ENCODE results near the gene CLCNKA.

- TF ChIP-seq, protein P1, sequence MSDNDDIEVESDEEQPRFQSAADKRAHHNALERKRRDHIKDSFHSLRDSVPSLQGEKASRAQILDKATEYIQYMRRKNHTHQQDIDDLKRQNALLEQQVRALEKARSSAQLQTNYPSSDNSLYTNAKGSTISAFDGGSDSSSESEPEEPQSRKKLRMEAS (IDR thresholded peaks at IDR 0.05) = no peak
- TF ChIP-seq TCF12 (IDR thresholded peaks at IDR 0.05; ENCODE audit: low read depth) (no peak), CEBPB (IDR thresholded peaks at IDR 0.05) (no peak), TAF1 (IDR thresholded peaks at IDR 0.05; ENCODE audit: low read depth) (no peak), USF1 (IDR thresholded peaks at IDR 0.05) (no peak), EGR1 (IDR thresholded peaks at IDR 0.05) (no peak), REST (IDR thresholded peaks at IDR 0.05; ENCODE audit: low read depth) (no peak), ZBTB7A (IDR thresholded peaks at IDR 0.05; ENCODE audit: low read depth) (no peak), RAD21 (IDR thresholded peaks at IDR 0.05; ENCODE audit: low read depth) (no peak), YY1 (IDR thresholded peaks at IDR 0.05; ENCODE audit: low read depth) (no peak), TEAD4 (IDR thresholded peaks at IDR 0.05) (no peak), NFIC (IDR thresholded peaks at IDR 0.05) (no peak)
Observed at GRCh38 chr1:16063226-16063829, 41.5 kb downstream of the CLCNKA start.
